ENCODE results near the gene NADK. TPM values are rescaled to one million over a fixed set of nuclear protein-coding genes. Genes with fewer than 3 reads are reported as not detected.

Gene NADK
- 47.6 and 60.1 TPM in 2 replicates for total RNA-seq (2016; rRNA removed; fragmentation: Illumina TruSeq; extraction: Trizol)
- 29.8 and 30.8 TPM in 2 replicates for total RNA-seq (2016; cell fraction: cytosol; rRNA removed; fragmentation: Illumina TruSeq; extraction: Trizol; ENCODE audit: low read depth)
- 38.7 and 62.4 TPM in 2 replicates for total RNA-seq (2016; cell fraction: insoluble cytoplasmic fraction; rRNA removed; fragmentation: Illumina TruSeq; extraction: Trizol)
- 61.8 and 69.8 TPM in 2 replicates for total RNA-seq (2016; cell fraction: membrane; rRNA removed; fragmentation: Illumina TruSeq; extraction: Trizol)
- 56.0 and 58.2 TPM in 2 replicates for total RNA-seq (2016; cell fraction: nucleus; rRNA removed; fragmentation: Illumina TruSeq; extraction: Trizol)
- polyA plus RNA-seq (2011; rRNA removed): 56.6 and 74.9 TPM in 2 replicates
- 44.7 and 49.3 TPM in 2 replicates for polyA plus RNA-seq (2011; cell fraction: cytosol; rRNA removed)
- 195 and 220 TPM in 2 replicates for polyA plus RNA-seq (2011; cell fraction: nucleus; rRNA removed)
- 34.7 and 51.8 TPM in 2 replicates for polyA plus RNA-seq (2012)
- 30.4 and 32.6 TPM in 2 replicates for polyA plus RNA-seq (2016; cell fraction: cytosol; fragmentation: Illumina TruSeq; extraction: Trizol; ENCODE audit: low read depth)
- polyA plus RNA-seq (2016; cell fraction: insoluble cytoplasmic fraction; fragmentation: Illumina TruSeq; extraction: Trizol; ENCODE audit: low read depth): 44.6 and 56.1 TPM in 2 replicates
- polyA plus RNA-seq (2016; cell fraction: membrane; fragmentation: Illumina TruSeq; extraction: Trizol; ENCODE audit: low read depth): 62.4 and 63.0 TPM in 2 replicates
- 149 and 161 TPM in 2 replicates for polyA plus RNA-seq (2016; cell fraction: nucleus; fragmentation: Illumina TruSeq; extraction: Trizol; ENCODE audit: insufficient read depth, low read depth)
- polyA minus RNA-seq (2011; rRNA and poly(A)+ RNA removed; ENCODE audit: low replicate concordance): 59.5 and 61.8 TPM in 2 replicates
- 27.9 and 28.0 TPM in 2 replicates for polyA minus RNA-seq (2011; cell fraction: cytosol; rRNA and poly(A)+ RNA removed)
- polyA minus RNA-seq (2011; cell fraction: nucleus; rRNA and poly(A)+ RNA removed): 37.6 and 42.4 TPM in 2 replicates
- Bru-seq, nascent RNA: percentile 66 among the genes with signal in this experiment
- percentile 85 among the genes with signal in this experiment for BruChase-seq, experiment 1, labeled RNA remaining after a 6-hour chase
- percentile 79 among the genes with signal in this experiment for BruChase-seq, experiment 2, labeled RNA remaining after a 2-hour chase
- long read RNA-seq, experiment 1, transcript NADK-201 (12 exons, 3,235 nt): major isoform, 20 of 40 reads
- long read RNA-seq, experiment 1, partial matches to known transcripts: 6 of 40 reads
- long read RNA-seq, experiment 1, other reads (novel, unspliced or antisense): 13 of 40 reads
- long read RNA-seq, experiment 2, transcript NADK-201 (12 exons, 3,235 nt): major isoform, 34 of 137 reads
- long read RNA-seq, experiment 2, partial matches to known transcripts: 38 of 137 reads
- long read RNA-seq, experiment 2, other reads (novel, unspliced or antisense): 62 of 137 reads

- Histone ChIP-seq H3K9me3 (ENCODE audit: low read length) (no peaks in the 10 kb centered on the region), H3K4me2 (ENCODE audit: low read depth, low read length) (peak within 1 kb of the TSS; percentile 93), H3K27ac (ENCODE audit: extremely low read length, insufficient read depth, low read length) (peak within 1 kb of the TSS; percentile 90), H4K20me1 (ENCODE audit: insufficient read depth, low read length) (peaks cover 7% of the 10 kb centered on the region), H3K27me3 (ENCODE audit: control insufficient read depth in 1 of 2, insufficient read depth in 2 of 2, low read length in 2 of 2) (no peaks in the 10 kb centered on the region), H3K79me2 (ENCODE audit: insufficient read depth, low read length) (peaks cover 42% of the 10 kb centered on the region), H2AFZ (ENCODE audit: low read length) (no peak within 1 kb of the TSS), H3K4me1 (ENCODE audit: insufficient read depth, low read length) (peaks cover 71% of the 10 kb centered on the region), H3K4me3 (replicated peaks in 1 of 3; ENCODE audit: insufficient read depth in 1 of 3, low read depth in 2 of 3, low read length in 3 of 3) (peak within 1 kb of the TSS; percentile 71 to 95 (median 92)), H3K36me3 (replicated peaks in 1 of 2; ENCODE audit: control insufficient read depth in 1 of 2, insufficient read depth in 2 of 2, low read length in 2 of 2) (no peaks in the 10 kb centered on the region; a peak in 1 of 5 replicates), H3K9ac (ENCODE audit: insufficient read depth, low read depth, low read length) (peak within 1 kb of the TSS; percentile 96)
- no peak for DNase-seq (ENCODE audit: low spot score)
- intact Hi-C loops (cut with micrococcal nuclease; ENCODE audit: unreplicated experiment) (loop anchor here (5.0 kb wide), 1 partner anchor 129 kb away; no protein-coding TSS in a partner anchor), in situ Hi-C loops (cut with HindIII; ENCODE audit: extremely low pct_ligation_motif_present, low pct_unique_long_range_greater_than_20kb) (no loop called here)
- BruUV-seq (replicated peaks): no TSS peak
- 0% methylated on average over 2 of the region's 99 CpGs for WGBS (ENCODE audit: low lambda C conversion rate)
- peak; percentile 9 for ATAC-seq
- ChIA-PET CTCF (ENCODE audit: low intra/inter-chr PET ratio, low total read pairs) (no interaction called here), POLR2A (interaction anchor here (1.5 to 2.5 kb wide), 4 partner anchors 9 to 141 kb away, joined by 3 to 22 read pairs (median 14); no protein-coding TSS in a partner anchor)
- FAIRE-seq: no peak
- TF ChIP-seq BRD4 (CRISPR knock-in tag; IDR thresholded peaks at IDR 0.05) (peak; percentile 50; the same call in 1 of the 2 replicates), ZNF770 (CRISPR knock-in tag; IDR thresholded peaks at IDR 0.05) (peak; percentile 22; the same call in 1 of the 2 replicates), ATF4 (CRISPR knock-in tag; IDR thresholded peaks at IDR 0.05) (0 out of 4 replicates have a peak, but pooled peaks of 1 of the 2 experiments have one; percentile 13), PRDM4 (CRISPR knock-in tag; IDR thresholded peaks at IDR 0.05; ENCODE audit: borderline replicate concordance) (no peak), PAX8 (CRISPR knock-in tag; IDR thresholded peaks at IDR 0.05; ENCODE audit: borderline replicate concordance) (peak; percentile 68; the same call in 1 of the 2 replicates), DRAP1 (CRISPR knock-in tag; IDR thresholded peaks at IDR 0.05) (0 out of 2 replicates have a peak, but pooled peaks have one; percentile 13), PATZ1 (CRISPR knock-in tag; IDR thresholded peaks at IDR 0.05) (0 out of 2 replicates have a peak, but pooled peaks have one; percentile 22)
Measured at GRCh38 chr1:1777950-1778662, at the start of gene NADK. TSS of gene NADK (minus strand) at chr1:1778470. CDS start at chr1:1765406, 13,064 bp downstream.

Measured in HepG2 (cell line).